ENCODE measurements around the gene TGFB2. TPM values are rescaled to one million over a fixed set of nuclear protein-coding genes. Genes with fewer than 3 reads are reported as not detected.

Gene TGFB2
- total RNA-seq, 4 donors from 2014 or later = 3.3 to 9.4 (median 6.8) TPM

DNA sequence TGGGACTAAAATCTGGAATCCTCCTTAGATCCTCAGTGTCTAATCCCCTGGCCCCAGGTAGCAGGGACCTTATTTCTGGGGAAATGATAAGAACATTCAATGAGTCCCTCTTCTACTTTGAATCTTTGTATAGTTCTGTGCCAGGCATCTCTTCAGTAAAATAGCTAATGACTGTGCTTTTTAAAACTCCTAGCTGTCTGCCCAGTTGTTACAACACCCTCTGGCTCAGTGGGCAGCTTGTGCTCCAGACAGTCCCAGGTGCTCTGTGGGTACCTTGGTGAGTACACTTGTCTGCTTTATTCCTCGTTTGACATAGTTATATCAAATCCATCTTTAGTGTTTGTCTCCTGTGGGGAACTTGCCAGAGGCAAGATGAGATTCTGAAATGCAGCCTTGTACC lies 18.0 kb downstream of the TGFB2 start:
- WGBS, 2 donors (ENCODE audit: low coverage in 1 of 2) = 57% methylated on average over 1 of the region's 1 CpG; no CpG with 5 or more reads in 1 of the 2 donors
- H3K4me3 ChIP-seq = no peak overlapping the region
- no peak for ATAC-seq
- H3K4me1 ChIP-seq = peaks cover 12 to 72% (median 12%) of the 10 kb centered on the region in 3 donors
- H3K27ac ChIP-seq = peak overlapping the region; percentile 45 to 76 (median 70)
- H3K36me3 ChIP-seq = no peaks in the 10 kb centered on the region
- no peak for TF ChIP-seq POLR2AphosphoS5 (IDR thresholded peaks at IDR 0.05)
- TF ChIP-seq EP300 (IDR thresholded peaks at IDR 0.05) = no peak
- TF ChIP-seq, protein P1, sequence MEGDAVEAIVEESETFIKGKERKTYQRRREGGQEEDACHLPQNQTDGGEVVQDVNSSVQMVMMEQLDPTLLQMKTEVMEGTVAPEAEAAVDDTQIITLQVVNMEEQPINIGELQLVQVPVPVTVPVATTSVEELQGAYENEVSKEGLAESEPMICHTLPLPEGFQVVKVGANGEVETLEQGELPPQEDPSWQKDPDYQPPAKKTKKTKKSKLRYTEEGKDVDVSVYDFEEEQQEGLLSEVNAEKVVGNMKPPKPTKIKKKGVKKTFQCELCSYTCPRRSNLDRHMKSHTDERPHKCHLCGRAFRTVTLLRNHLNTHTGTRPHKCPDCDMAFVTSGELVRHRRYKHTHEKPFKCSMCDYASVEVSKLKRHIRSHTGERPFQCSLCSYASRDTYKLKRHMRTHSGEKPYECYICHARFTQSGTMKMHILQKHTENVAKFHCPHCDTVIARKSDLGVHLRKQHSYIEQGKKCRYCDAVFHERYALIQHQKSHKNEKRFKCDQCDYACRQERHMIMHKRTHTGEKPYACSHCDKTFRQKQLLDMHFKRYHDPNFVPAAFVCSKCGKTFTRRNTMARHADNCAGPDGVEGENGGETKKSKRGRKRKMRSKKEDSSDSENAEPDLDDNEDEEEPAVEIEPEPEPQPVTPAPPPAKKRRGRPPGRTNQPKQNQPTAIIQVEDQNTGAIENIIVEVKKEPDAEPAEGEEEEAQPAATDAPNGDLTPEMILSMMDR (IDR thresholded peaks at IDR 0.05) = no peak
- no peak for TF ChIP-seq POLR2A (IDR thresholded peaks at IDR 0.05)
- H3K27me3 ChIP-seq = no peaks in the 10 kb centered on the region
- H3K9me3 ChIP-seq = no peaks in the 10 kb centered on the region

DNA sequence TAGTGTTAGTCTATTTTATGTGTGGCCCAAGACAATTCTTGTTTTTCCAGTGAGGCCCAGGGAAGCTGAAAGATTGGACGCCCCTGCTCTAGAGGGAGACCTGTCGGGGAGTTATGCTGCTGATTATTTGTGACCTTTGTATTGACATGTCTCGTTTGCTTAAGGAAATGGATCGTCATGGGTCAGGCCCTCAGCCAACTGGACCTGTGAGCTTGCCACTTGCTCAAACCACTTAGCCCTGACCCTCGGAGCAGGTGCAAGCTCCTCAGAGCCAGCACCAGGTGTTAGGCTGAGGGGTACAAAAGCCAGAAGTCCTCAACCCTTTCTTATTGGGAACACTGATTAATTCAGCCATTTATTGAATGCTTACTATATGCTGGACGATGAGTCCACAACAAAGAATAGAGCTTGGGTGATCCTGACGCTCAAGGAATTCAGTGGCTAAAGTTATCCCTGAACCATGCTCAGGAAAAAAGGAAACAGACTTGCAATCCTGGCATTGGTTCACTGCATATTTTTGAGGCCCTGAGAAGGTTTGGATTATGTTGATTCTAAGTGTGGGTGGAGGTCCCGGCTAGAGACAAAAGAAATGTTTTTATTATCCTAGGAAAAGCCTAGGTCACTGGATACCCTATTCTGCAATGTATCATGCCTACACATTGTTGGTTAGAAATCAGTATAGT lies 19.0 kb downstream of the TGFB2 start:
- TF ChIP-seq, protein P1 (IDR thresholded peaks at IDR 0.05) = no peak
- TF ChIP-seq EP300 (IDR thresholded peaks at IDR 0.05) = no peak
- no peak for TF ChIP-seq POLR2A (IDR thresholded peaks at IDR 0.05)
- no peak for TF ChIP-seq POLR2AphosphoS5 (IDR thresholded peaks at IDR 0.05)
- no peak for ATAC-seq
- Histone ChIP-seq H3K4me3 (no peak overlapping the region), H3K36me3 (no peaks in the 10 kb centered on the region), H3K27ac (peak overlapping the region; percentile 43 to 76 (median 70)), H3K9me3 (no peaks in the 10 kb centered on the region), H3K4me1 (peaks cover 12 to 73% (median 12%) of the 10 kb centered on the region in 3 donors), H3K27me3 (no peaks in the 10 kb centered on the region)
- WGBS, 2 donors (ENCODE audit: low coverage in 1 of 2) = 40 to 60% methylated on average over 6 to 8 of the region's 8 CpGs

DNA sequence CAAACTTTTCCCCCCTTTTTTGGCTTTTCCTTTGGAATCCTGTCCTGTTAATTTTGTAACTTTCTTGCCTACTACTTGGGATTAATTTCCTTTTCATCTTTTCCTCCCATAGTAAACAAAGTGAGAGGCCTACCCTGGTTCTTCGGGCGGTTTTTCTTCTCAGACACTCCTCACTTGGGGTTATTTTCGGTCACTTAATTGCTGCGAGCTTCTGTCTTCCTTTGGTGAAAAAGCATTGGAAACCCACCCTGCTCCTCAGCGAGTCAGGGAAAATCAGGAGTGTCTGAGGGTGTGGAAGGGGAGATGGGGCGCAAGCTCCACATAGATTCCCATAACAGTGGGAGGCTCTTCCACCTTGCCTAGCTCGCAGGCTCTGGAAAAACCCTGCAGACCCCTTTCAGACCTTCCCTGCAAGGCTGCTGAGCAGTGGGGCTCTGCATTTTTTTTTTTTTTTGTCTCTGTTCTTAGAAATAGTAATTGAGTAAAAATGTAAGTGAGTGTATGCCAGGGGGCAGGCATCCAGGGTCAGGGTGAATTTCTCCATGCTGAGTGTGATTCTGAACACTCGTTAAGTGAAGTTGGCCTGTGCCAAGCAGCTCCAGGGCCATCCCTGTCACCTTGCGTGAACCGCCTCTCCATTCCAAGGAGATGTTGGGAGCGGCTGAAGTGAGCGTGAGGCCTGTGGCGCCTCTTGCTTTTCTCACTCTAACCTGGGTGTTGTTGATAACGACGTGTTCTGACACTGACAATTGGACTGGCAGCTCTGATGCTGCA lies 20.3 kb downstream of the TGFB2 start:
- ATAC-seq = peak; percentile 84
- no peaks in the 10 kb centered on the region for H3K9me3 ChIP-seq

DNA sequence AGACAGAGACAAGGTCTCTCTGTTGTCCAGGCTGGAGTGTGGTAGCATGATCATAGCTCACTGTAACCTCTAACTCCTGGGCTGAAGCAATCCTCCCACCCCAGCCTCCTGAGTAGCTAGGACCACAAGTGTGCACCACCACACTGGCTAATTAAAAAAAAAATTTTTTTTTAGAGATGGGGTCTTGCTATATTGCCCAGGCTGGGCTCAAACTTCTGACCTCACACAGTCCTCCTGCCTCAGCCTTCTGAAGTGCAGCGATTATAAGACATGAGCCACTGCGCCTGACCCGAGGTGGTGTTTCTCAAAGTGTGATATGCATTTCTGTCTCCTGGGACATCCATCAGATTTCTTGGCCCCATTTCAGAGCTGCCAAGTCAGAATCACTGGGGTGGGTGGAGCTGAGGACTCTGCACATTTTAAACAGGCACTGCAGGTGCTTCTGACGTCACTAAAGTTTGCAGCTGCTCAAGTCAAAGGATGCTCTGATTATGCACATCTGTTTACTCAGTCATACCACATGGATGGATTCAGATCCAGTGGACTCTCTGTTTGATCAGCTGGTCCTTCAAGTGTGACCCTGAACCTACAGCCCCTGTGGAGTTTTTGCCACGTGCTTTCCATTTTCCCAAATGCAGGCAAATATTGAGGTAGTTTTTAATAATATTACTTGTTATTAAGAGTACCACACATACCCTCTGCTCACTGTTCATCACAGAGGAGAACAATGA lies 21.4 kb downstream of the TGFB2 start:
- no peaks in the 10 kb centered on the region for H3K9me3 ChIP-seq
- 90 to 100% methylated on average over 1 to 4 of the region's 5 CpGs for WGBS, 2 donors (ENCODE audit: low coverage in 1 of 2)
- H3K27me3 ChIP-seq = no peaks in the 10 kb centered on the region
- peak overlapping the region; percentile 43 to 76 (median 59) for H3K27ac ChIP-seq
- TF ChIP-seq, protein P1 (IDR thresholded peaks at IDR 0.05) = no peak
- TF ChIP-seq POLR2A (IDR thresholded peaks at IDR 0.05) (no peak), POLR2AphosphoS5 (IDR thresholded peaks at IDR 0.05) (no peak), EP300 (IDR thresholded peaks at IDR 0.05) (no peak)
- H3K4me1 ChIP-seq = peaks cover 12 to 85% (median 12%) of the 10 kb centered on the region in 3 donors
- no peaks in the 10 kb centered on the region for H3K36me3 ChIP-seq
- H3K4me3 ChIP-seq = no peak overlapping the region
- no peak for ATAC-seq

More for the DNA sequence above, 20.3 kb downstream of the TGFB2 start:
- Histone ChIP-seq H3K36me3 (no peaks in the 10 kb centered on the region), H3K27ac (peak overlapping the region; percentile 43 to 76 (median 70)), H3K4me1 (peaks cover 12 to 83% (median 12%) of the 10 kb centered on the region in 3 donors), H3K4me3 (no peak overlapping the region), H3K27me3 (no peaks in the 10 kb centered on the region)
- 19 to 45% methylated on average over 5 to 10 of the region's 15 CpGs for WGBS, 2 donors (ENCODE audit: low coverage in 1 of 2)
- TF ChIP-seq, protein P1 (IDR thresholded peaks at IDR 0.05) = no peak
- TF ChIP-seq POLR2A (IDR thresholded peaks at IDR 0.05) = no peak
- TF ChIP-seq POLR2AphosphoS5 (IDR thresholded peaks at IDR 0.05) = peak; percentile 82
- no peak for TF ChIP-seq EP300 (IDR thresholded peaks at IDR 0.05)

Measured in gastroesophageal sphincter (tissue), 4 donors.